Colonic mucosa (tissue), 4 donors: ENCODE results near the gene MAPK11. TPM values are rescaled to one million over a fixed set of nuclear protein-coding genes. Genes with fewer than 3 reads are reported as not detected.

Source experiments
- DNase-seq: peaks from one replicate; pipeline ENCODE4 v3.0.0-alpha.2; 2020
- H3K27ac ChIP-seq: fragments of 200-600 bp; one replicate; pipeline ENCODE4 v1.8.0; 2021
- H3K27me3 ChIP-seq: fragments of 200-600 bp; one replicate; pipeline ENCODE4 v1.8.0; 2021
- H3K36me3 ChIP-seq: fragments of 200-600 bp; one replicate; pipeline ENCODE4 v1.8.0; 2021
- H3K4me1 ChIP-seq: fragments of 200-600 bp; one replicate; pipeline ENCODE4 v1.8.0; 2021; ENCODE audit warnings: mild to moderate bottlenecking
- H3K4me3 ChIP-seq: fragments of 200-600 bp; one replicate; pipeline ENCODE4 v1.8.0; 2021
- H3K9ac ChIP-seq, 2 donors: one replicate each; pipeline ENCODE4 v1.7.0; 2013; ENCODE audit warnings: control low read depth in 2 of 2, low read depth in 2 of 2, low read length in 2 of 2
- H3K9me3 ChIP-seq: fragments of 200-600 bp; one replicate; pipeline ENCODE4 v1.8.0; 2021
- intact Hi-C: fragments of 100-400 bp; cut with DNase I; formaldehyde crosslinking; loops from one replicate; pipeline ENCODE4 v1.14.1; 2022
- total RNA-seq, 2 donors: library from RNA; stranded (reverse); fragmentation: NEBNext Ultra II Directional in 1 of 2; extraction: Animal tissue kit (Norgen Biotek cat#: 25700) in 1 of 2; gene quantifications; one replicate each; pipeline ENCODE4 v1.2.1, GENCODE V29; 2021
- TF ChIP-seq, protein P1 (sequence below): fragments of 200-600 bp; IDR thresholded peaks from one replicate; pipeline ENCODE4 v1.8.0; 2022; ENCODE audit warnings: antibody characterized with exemption, mild to moderate bottlenecking
- donor health status: healthy.
- donor health status: DM: no; HTN: no; CAD: no.
- donor health status: DM: no; HTN: no; CAD: no.

Gene MAPK11
- total RNA-seq, 2 donors from 2014 or later: 1.3 to 1.9 TPM

DNA sequence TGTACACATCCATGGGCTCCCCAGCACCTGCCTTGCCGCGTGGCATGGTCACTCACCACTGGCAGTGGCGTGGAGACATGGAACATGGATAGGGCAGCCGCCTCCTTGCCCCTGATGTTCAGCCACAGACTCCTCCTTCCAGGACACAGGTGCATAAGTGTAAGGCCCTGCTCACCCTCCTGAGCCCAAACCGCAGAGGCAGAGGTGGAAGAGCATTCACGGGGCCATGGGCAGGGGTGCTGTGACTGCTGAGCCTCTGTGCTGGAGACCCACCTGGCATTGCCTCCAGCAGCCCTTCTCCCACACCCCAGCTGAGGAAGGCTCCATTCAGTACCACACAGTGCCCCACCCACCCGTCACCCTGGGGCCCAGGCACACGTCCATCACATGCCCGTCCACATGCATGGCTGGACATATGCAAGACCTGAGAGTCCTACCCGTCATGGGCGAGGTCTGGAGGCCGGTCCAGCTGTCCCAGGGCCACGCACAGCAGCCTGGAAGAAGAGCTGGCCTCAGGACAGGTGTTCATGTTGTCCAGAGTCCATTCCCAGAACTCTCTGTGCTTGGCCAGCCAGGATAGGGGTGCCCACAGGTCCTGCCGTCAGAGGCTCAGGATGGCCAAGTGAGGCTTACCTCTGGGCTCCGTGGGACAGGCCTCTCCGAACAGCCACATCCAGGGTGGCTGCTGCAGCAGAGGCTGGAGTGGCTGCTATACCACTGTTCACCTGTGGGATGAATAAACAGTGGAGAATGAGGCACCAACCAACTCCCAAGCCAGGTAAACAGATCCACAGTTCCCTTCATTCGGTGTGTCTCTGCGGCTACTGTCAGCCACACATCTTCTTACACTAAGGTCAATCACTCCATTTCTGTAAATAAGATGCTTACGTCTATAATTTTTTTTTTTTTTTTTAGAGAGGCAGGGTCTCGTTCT is 23.7 kb downstream of the MAPK11 start:
- no peak for DNase-seq
- Histone ChIP-seq H3K9ac (peak overlapping the region in 1 of 2 donors; percentile 83), H3K27ac (no peak overlapping the region), H3K27me3 (no peaks in the 10 kb centered on the region), H3K4me3 (no peak overlapping the region), H3K36me3 (no peaks in the 10 kb centered on the region), H3K4me1 (peaks cover 43% of the 10 kb centered on the region), H3K9me3 (no peaks in the 10 kb centered on the region)
- intact Hi-C loops: no loop called here
- TF ChIP-seq, protein P1, sequence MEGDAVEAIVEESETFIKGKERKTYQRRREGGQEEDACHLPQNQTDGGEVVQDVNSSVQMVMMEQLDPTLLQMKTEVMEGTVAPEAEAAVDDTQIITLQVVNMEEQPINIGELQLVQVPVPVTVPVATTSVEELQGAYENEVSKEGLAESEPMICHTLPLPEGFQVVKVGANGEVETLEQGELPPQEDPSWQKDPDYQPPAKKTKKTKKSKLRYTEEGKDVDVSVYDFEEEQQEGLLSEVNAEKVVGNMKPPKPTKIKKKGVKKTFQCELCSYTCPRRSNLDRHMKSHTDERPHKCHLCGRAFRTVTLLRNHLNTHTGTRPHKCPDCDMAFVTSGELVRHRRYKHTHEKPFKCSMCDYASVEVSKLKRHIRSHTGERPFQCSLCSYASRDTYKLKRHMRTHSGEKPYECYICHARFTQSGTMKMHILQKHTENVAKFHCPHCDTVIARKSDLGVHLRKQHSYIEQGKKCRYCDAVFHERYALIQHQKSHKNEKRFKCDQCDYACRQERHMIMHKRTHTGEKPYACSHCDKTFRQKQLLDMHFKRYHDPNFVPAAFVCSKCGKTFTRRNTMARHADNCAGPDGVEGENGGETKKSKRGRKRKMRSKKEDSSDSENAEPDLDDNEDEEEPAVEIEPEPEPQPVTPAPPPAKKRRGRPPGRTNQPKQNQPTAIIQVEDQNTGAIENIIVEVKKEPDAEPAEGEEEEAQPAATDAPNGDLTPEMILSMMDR: no peak

DNA sequence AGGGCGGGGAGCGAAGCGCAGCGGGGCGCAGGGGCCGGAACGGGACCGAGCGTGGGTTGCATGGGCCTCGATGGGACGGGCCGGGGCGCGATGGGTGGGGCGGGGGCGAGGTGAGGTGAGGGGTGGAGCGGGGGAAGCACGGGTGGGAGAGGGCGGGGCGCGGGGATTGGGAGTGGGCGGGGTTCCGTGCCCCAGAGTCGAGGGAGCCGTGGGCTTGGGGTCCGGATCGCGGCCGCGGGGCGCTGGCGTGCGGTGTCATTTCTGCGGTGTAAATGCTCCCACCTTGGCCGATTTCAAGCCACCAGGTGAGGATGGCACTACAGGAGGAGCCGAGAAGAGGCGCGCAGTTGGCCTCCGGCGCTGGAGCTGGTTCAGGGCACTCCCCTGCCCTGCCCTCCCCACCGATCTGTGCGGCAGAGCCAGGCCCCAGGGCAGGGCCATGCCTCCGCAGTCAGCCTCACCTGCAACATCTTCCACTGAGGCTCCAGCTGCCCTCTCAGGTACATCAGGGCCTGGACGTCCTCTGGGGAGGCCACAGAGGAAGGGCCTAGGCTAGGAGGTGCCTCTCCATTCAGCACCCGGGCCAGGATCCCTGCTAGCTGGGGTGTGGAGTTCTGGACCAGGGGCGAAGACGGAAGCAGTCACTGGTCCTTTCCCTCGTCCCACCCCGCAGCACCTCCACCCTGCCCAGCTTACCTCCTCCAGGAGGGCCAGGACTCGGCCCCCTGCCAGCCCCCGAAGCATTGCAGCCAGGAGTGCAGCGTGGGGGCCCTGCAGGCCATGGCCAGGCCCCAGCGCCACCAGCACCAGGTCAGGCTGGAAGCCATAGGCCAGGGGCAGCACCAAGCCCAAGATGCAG is 24.7 kb downstream of the MAPK11 start:
- Histone ChIP-seq H3K27ac (peak overlapping the region; percentile 85), H3K9me3 (no peaks in the 10 kb centered on the region), H3K27me3 (no peaks in the 10 kb centered on the region), H3K4me1 (peaks cover 43% of the 10 kb centered on the region), H3K9ac (peak overlapping the region; percentile 83 to 89), H3K4me3 (peak overlapping the region; percentile 91), H3K36me3 (no peaks in the 10 kb centered on the region)
- TF ChIP-seq, protein P1: no peak
- intact Hi-C loops: no loop called here
- no peak for DNase-seq

DNA sequence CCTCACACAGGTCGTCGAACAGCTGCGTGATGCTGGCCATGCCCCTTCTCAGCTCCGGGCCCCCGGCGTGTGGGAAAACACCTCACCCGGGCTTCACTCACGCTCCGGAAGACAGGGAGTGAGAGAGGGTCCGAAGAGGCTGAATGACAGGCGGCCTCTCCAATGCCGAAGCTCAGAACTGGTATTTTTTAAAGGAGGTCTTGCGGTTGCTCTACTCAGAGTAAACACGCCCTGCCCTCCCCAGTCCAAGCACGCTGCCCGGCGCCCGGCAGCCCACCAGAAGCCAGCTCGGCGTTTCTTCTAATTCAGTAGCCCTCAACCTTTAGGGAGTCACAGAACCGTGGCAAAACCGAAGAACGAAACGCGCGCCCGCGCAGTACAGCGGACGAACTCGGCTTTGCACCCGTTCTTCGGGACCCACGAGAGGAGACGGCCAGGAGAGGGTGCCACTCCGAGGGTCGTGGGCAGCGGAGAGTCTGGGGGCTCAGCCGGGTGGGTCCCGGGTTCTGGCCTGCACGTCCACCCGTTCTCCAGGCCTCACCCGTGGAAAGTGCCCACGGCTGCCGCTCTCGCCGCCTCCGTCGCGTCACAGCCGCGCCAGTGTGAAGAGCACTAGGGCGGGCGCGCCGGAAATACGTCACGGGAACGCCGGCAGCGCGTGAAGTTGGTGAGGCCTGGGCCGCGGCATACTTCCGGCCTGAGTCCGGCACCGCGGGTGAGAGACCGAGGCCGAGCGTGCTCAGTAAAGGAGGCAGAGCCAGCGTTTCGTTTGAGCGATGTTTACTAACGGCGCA is 25.6 kb downstream of the MAPK11 start, which contains the start of gene TUBGCP6:
Gene TUBGCP6 (minus strand): TSS at position 604 of the 794 bp plus-strand sequence. CDS start 564 bp downstream, at position 40.
- H3K9me3 ChIP-seq: no peaks in the 10 kb centered on the region
- peak within 1 kb of the TSS; percentile 85 for H3K27ac ChIP-seq
- no peaks in the 10 kb centered on the region for H3K36me3 ChIP-seq
- H3K4me3 ChIP-seq: peak within 1 kb of the TSS; percentile 91
- TF ChIP-seq, protein P1: no peak
- peak within 1 kb of the TSS; percentile 83 to 89 for H3K9ac ChIP-seq
- H3K4me1 ChIP-seq: peaks cover 35% of the 10 kb centered on the region
- intact Hi-C loops: no loop called here
- DNase-seq: peak; percentile 96
- H3K27me3 ChIP-seq: no peaks in the 10 kb centered on the region

DNA sequence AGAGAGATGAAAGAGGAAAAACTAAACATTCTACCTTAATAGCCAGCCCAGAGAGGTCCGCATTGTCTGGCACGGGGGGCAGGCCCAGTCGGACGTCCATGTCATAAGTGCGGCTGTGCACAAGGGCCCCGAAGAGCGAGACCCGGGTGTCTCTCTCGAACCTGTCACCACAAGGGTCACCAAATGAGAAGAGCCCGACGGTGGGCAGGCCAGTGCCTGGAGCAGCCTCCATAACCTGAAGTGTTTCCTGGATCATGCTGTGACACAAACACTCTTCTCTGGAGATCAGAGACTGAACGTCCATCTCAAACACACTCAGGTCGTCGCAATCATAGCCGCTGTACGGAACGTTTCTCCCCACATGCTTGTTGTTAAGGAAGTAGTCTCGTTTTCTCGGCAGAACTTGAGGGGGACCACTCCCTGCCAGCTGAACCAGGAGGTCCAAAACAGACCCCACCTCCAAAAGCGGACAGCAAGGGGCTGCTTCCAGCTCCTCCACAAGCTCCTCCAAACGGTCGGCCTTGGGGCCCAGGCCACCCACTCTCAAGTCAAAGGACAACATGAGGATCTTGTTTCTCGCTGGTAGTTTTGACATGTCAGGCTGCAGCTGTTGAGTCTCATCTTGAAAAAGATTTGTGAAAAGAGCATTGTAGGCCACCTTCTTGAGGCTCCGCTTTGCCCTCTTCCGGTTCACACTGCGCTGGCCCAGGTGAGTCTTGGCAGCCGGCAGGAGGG is 26.3 kb downstream of the MAPK11 start:
- TF ChIP-seq, protein P1: no peak
- H3K9me3 ChIP-seq: no peaks in the 10 kb centered on the region
- no peak for DNase-seq
- peak overlapping the region; percentile 85 for H3K27ac ChIP-seq
- intact Hi-C loops: no loop called here
- peak overlapping the region; percentile 91 for H3K4me3 ChIP-seq
- peak overlapping the region; percentile 79 to 89 for H3K9ac ChIP-seq
- no peaks in the 10 kb centered on the region for H3K36me3 ChIP-seq
- H3K27me3 ChIP-seq: no peaks in the 10 kb centered on the region
- H3K4me1 ChIP-seq: peaks cover 34% of the 10 kb centered on the region
